HEK293 (cell line): Measurements from ENCODE around the gene ZNF865.
A peak's percentile ranks its signal among the peaks of the same experiment; 100 is the strongest.

ENCODE experiments used
- CTCF ChIA-PET: fragments of 350-600 bp; formaldehyde crosslinking; extraction: SDS; loops from one replicate; lab custom pipeline; 2021; ENCODE audit warnings: antibody characterized with exemption; lab: Yijun Ruan, JAX
- POLR2A ChIA-PET: fragments of 300-600 bp; formaldehyde crosslinking; extraction: SDS; loops from one replicate; lab custom pipeline; 2020; ENCODE audit warnings: antibody characterized with exemption, inconsistent platforms; lab: Yijun Ruan, JAX
- H3K27ac ChIP-seq: fragments of 200-500 bp; sonication (Bioruptor generic); 2 replicates; pipeline ENCODE4 v1.5.1; 2014; ENCODE audit warnings: low read depth, low read length, control low read depth, inconsistent platforms; ENCODE audit errors: extremely low read depth
- H3K36me3 ChIP-seq, 2 experiments: fragments of 200-500 bp in 1 of 2; sonication (Bioruptor generic) in 1 of 2; 1 replicate in 1 of 2; 2 replicates in 1 of 2; pipeline ENCODE4 v1.5.1; 2014 to 2017; ENCODE audit warnings: inconsistent platforms in 2 of 2, low read length in 2 of 2; ENCODE audit not compliant: control insufficient read depth in 2 of 2, insufficient read depth in 1 of 2
- H3K4me1 ChIP-seq: fragments of 200-500 bp; sonication (Bioruptor generic); 2 replicates; pipeline ENCODE4 v1.5.1; 2014; ENCODE audit warnings: mild to moderate bottlenecking, low read length, inconsistent platforms; ENCODE audit not compliant: control insufficient read depth, insufficient read depth
- H3K4me3 ChIP-seq: 2 replicates; pipeline ENCODE4 v1.5.1; 2011; ENCODE audit warnings: low read depth, mild to moderate bottlenecking, control low read depth, low read length, moderate library complexity
- H3K9me3 ChIP-seq: fragments of 200-500 bp; sonication (Bioruptor generic); 2 replicates; pipeline ENCODE4 v1.5.1; 2014; ENCODE audit warnings: low read depth, low read length, inconsistent platforms; ENCODE audit not compliant: control insufficient read depth, insufficient read depth
- FEZF1 ChIP-seq: fragments of 450-650 bp; formaldehyde crosslinking; IDR thresholded peaks from 2 replicates; pipeline ENCODE4 v1.5.1; 2016; ENCODE audit warnings: missing biosample characterization, missing genetic modification characterization
- HOXD13 ChIP-seq: sonication (generic); formaldehyde crosslinking; IDR thresholded peaks from 2 replicates; pipeline ENCODE4 v1.8.0; 2022; ENCODE audit warnings: missing genetic modification reagents, borderline replicate concordance
- KLF7 ChIP-seq: fragments of 450-650 bp; formaldehyde crosslinking; IDR thresholded peaks from 2 replicates; pipeline ENCODE4 v1.5.1; 2016; ENCODE audit warnings: missing biosample characterization, missing genetic modification characterization, borderline replicate concordance
- YY2 ChIP-seq: fragments of 450-650 bp; formaldehyde crosslinking; IDR thresholded peaks from 2 replicates; pipeline ENCODE4 v1.5.1; 2016; ENCODE audit warnings: missing biosample characterization, missing genetic modification characterization
- ZBTB26 ChIP-seq: fragments of 450-650 bp; formaldehyde crosslinking; optimal IDR thresholded peaks from 2 replicates; pipeline ENCODE3; 2016; ENCODE audit warnings: missing biosample characterization, mild to moderate bottlenecking, missing genetic modification characterization
- ZFP41 ChIP-seq: fragments of 450-650 bp; formaldehyde crosslinking; IDR thresholded peaks from 2 replicates; pipeline ENCODE4 v1.5.1; 2016; ENCODE audit warnings: missing biosample characterization, missing genetic modification characterization, borderline replicate concordance
- ZNF114 ChIP-seq: fragments of 450-650 bp; formaldehyde crosslinking; IDR thresholded peaks from 2 replicates; pipeline ENCODE4 v1.5.0; 2017; ENCODE audit warnings: missing biosample characterization, missing genetic modification characterization
- ZNF133 ChIP-seq: fragments of 450-650 bp; formaldehyde crosslinking; IDR thresholded peaks from 2 replicates; pipeline ENCODE4 v1.5.1; 2016; ENCODE audit warnings: missing biosample characterization, missing genetic modification characterization
- ZNF138 ChIP-seq: fragments of 450-650 bp; formaldehyde crosslinking; IDR thresholded peaks from 2 replicates; pipeline ENCODE4 v1.5.1; 2016; ENCODE audit warnings: missing biosample characterization, missing genetic modification characterization, borderline replicate concordance
- ZNF214 ChIP-seq: fragments of 450-650 bp; formaldehyde crosslinking; IDR thresholded peaks from 2 replicates; pipeline ENCODE4 v1.5.1; 2017; ENCODE audit warnings: missing biosample characterization, mild to moderate bottlenecking, missing genetic modification characterization, borderline replicate concordance
- ZNF24 ChIP-seq: fragments of 450-650 bp; formaldehyde crosslinking; IDR thresholded peaks from 2 replicates; pipeline ENCODE4 v1.5.1; 2016; ENCODE audit warnings: missing biosample characterization, missing genetic modification characterization
- ZNF248 ChIP-seq: fragments of 450-650 bp; formaldehyde crosslinking; IDR thresholded peaks from 2 replicates; pipeline ENCODE4 v1.5.1; 2017; ENCODE audit warnings: missing biosample characterization, missing genetic modification characterization
- ZNF292 ChIP-seq: fragments of 450-650 bp; formaldehyde crosslinking; IDR thresholded peaks from 2 replicates; pipeline ENCODE4 v1.5.1; 2016; ENCODE audit warnings: low read depth, missing biosample characterization, missing genetic modification characterization, borderline replicate concordance
- ZNF621 ChIP-seq: fragments of 450-650 bp; formaldehyde crosslinking; IDR thresholded peaks from 2 replicates; pipeline ENCODE4 v1.5.1; 2017; ENCODE audit warnings: missing biosample characterization, missing genetic modification characterization
- ZNF664 ChIP-seq: fragments of 450-650 bp; formaldehyde crosslinking; IDR thresholded peaks from 2 replicates; pipeline ENCODE4 v1.5.1; 2016; ENCODE audit warnings: missing biosample characterization, missing genetic modification characterization
- ZNF776 ChIP-seq: fragments of 450-650 bp; formaldehyde crosslinking; IDR thresholded peaks from 2 replicates; pipeline ENCODE4 v1.5.0; 2017; ENCODE audit warnings: missing biosample characterization, missing genetic modification characterization, borderline replicate concordance
- ZNF791 ChIP-seq: fragments of 450-650 bp; formaldehyde crosslinking; IDR thresholded peaks from 2 replicates; pipeline ENCODE4 v1.5.1; 2016; ENCODE audit warnings: missing biosample characterization, missing genetic modification characterization
- ZNF792 ChIP-seq: fragments of 450-650 bp; formaldehyde crosslinking; IDR thresholded peaks from 2 replicates; pipeline ENCODE4 v1.5.1; 2016; ENCODE audit warnings: missing biosample characterization, missing genetic modification characterization
- ZNF843 ChIP-seq: fragments of 450-650 bp; formaldehyde crosslinking; IDR thresholded peaks from 2 replicates; pipeline ENCODE4 v1.5.1; 2016; ENCODE audit warnings: missing biosample characterization, missing genetic modification characterization
- TF ChIP-seq, protein P1 (sequence below): fragments of 450-650 bp; formaldehyde crosslinking; IDR thresholded peaks from 2 replicates; pipeline ENCODE4 v1.5.1; 2016; ENCODE audit warnings: missing biosample characterization, missing genetic modification characterization
- TF ChIP-seq, protein P2 (sequence below): fragments of 450-650 bp; formaldehyde crosslinking; IDR thresholded peaks from 2 replicates; pipeline ENCODE4 v1.5.1; 2017; ENCODE audit warnings: missing biosample characterization, missing genetic modification characterization
- TF ChIP-seq, protein P3 (sequence below): fragments of 450-650 bp; formaldehyde crosslinking; IDR thresholded peaks from 2 replicates; pipeline ENCODE4 v1.5.1; 2016; ENCODE audit warnings: missing biosample characterization, missing genetic modification characterization, borderline replicate concordance

The ZNF865 gene

GRCh38 chr19:55566823-55567222, 38.6 kb upstream of the ZNF865 start:
- H3K36me3 ChIP-seq: no peaks in the 10 kb centered on the region
- H3K9me3 ChIP-seq: no peaks in the 10 kb centered on the region
- no peak overlapping the region for H3K27ac ChIP-seq
- no peaks in the 10 kb centered on the region for H3K4me1 ChIP-seq
- no peak for TF ChIP-seq ZNF664 (tag by site-specific recombination)
- no peak for TF ChIP-seq YY2 (tag by site-specific recombination)
- no peak for TF ChIP-seq ZNF292 (tag by site-specific recombination)
- TF ChIP-seq HOXD13 (CRISPR knock-in tag): no peak
- TF ChIP-seq ZNF248 (tag by site-specific recombination): no peak
- TF ChIP-seq ZNF621 (tag by site-specific recombination): no peak
- no peak for TF ChIP-seq ZNF24 (tag by site-specific recombination)
- TF ChIP-seq ZNF138 (tag by site-specific recombination): no peak
- TF ChIP-seq ZNF843 (tag by site-specific recombination): no peak
- no peak for TF ChIP-seq ZNF792 (tag by site-specific recombination)
- TF ChIP-seq, protein P1, sequence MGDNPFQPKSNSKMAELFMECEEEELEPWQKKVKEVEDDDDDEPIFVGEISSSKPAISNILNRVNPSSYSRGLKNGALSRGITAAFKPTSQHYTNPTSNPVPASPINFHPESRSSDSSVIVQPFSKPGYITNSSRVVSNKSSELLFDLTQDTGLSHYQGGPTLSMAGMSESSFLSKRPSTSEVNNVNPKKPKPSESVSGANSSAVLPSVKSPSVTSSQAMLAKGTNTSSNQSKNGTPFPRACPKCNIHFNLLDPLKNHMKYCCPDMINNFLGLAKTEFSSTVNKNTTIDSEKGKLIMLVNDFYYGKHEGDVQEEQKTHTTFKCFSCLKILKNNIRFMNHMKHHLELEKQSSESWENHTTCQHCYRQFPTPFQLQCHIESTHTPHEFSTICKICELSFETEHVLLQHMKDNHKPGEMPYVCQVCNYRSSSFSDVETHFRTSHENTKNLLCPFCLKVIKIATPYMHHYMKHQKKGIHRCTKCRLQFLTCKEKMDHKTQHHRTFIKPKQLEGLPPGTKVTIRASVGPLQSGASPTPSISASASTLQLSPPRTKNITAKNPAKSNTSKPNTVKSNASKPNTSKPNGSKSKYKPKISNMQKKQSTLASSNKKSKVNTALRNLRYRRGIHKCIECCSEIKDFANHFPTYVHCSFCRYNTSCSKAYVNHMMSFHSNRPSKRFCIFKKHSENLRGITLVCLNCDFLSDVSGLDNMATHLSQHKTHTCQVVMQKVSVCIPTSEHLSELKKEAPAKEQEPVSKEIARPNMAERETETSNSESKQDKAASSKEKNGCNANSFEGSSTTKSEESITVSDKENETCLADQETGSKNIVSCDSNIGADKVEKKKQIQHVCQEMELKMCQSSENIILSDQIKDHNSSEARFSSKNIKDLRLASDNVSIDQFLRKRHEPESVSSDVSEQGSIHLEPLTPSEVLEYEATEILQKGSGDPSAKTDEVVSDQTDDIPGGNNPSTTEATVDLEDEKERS (tag by site-specific recombination): no peak
- TF ChIP-seq, protein P2, sequence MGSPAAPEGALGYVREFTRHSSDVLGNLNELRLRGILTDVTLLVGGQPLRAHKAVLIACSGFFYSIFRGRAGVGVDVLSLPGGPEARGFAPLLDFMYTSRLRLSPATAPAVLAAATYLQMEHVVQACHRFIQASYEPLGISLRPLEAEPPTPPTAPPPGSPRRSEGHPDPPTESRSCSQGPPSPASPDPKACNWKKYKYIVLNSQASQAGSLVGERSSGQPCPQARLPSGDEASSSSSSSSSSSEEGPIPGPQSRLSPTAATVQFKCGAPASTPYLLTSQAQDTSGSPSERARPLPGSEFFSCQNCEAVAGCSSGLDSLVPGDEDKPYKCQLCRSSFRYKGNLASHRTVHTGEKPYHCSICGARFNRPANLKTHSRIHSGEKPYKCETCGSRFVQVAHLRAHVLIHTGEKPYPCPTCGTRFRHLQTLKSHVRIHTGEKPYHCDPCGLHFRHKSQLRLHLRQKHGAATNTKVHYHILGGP (tag by site-specific recombination): no peak
- TF ChIP-seq ZNF776 (tag by site-specific recombination): no peak
- TF ChIP-seq ZNF214: no peak
- TF ChIP-seq ZFP41 (tag by site-specific recombination): no peak
- no peak for TF ChIP-seq FEZF1 (tag by site-specific recombination)
- POLR2A ChIA-PET: interaction anchor here (0.9 kb wide), 1 partner anchor 14 kb away, joined by 5 read pairs; no protein-coding TSS in a partner anchor
- CTCF ChIA-PET: no interaction called here
- no peak overlapping the region for H3K4me3 ChIP-seq

DNA sequence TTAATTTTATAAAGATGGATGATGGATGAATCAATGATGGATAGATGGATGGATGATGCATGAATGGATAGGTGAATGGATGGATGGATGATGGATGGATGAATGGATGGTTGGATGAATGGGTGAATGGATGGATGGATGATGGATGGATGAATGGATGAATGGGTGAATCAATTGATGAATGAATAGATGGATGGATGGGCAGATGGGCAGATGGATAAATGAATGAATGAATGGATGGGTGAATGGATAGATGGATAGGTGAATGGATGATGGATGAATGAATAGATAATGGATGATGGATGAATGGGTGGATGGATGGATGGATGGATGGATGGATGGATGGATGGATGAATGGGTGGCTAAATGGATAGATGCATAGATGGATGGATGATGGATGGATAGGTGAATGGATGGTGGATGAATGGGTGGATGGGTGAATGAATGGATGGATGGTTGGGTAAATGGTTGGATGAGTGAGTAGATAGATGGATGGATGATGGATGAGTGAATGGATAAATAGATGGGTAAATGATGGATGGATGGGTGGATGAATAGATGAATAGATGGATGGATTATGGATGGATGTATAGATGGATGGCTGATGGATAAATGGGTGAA, 37.6 kb upstream of the ZNF865 start:
- ChIA-PET POLR2A (no interaction called here), CTCF (no interaction called here)
- Histone ChIP-seq H3K4me3 (no peak overlapping the region), H3K4me1 (no peaks in the 10 kb centered on the region), H3K36me3 (no peaks in the 10 kb centered on the region), H3K9me3 (no peaks in the 10 kb centered on the region), H3K27ac (no peak overlapping the region)
- no peak for TF ChIP-seq ZNF248 (tag by site-specific recombination)
- no peak for TF ChIP-seq ZBTB26
- TF ChIP-seq, protein P3, sequence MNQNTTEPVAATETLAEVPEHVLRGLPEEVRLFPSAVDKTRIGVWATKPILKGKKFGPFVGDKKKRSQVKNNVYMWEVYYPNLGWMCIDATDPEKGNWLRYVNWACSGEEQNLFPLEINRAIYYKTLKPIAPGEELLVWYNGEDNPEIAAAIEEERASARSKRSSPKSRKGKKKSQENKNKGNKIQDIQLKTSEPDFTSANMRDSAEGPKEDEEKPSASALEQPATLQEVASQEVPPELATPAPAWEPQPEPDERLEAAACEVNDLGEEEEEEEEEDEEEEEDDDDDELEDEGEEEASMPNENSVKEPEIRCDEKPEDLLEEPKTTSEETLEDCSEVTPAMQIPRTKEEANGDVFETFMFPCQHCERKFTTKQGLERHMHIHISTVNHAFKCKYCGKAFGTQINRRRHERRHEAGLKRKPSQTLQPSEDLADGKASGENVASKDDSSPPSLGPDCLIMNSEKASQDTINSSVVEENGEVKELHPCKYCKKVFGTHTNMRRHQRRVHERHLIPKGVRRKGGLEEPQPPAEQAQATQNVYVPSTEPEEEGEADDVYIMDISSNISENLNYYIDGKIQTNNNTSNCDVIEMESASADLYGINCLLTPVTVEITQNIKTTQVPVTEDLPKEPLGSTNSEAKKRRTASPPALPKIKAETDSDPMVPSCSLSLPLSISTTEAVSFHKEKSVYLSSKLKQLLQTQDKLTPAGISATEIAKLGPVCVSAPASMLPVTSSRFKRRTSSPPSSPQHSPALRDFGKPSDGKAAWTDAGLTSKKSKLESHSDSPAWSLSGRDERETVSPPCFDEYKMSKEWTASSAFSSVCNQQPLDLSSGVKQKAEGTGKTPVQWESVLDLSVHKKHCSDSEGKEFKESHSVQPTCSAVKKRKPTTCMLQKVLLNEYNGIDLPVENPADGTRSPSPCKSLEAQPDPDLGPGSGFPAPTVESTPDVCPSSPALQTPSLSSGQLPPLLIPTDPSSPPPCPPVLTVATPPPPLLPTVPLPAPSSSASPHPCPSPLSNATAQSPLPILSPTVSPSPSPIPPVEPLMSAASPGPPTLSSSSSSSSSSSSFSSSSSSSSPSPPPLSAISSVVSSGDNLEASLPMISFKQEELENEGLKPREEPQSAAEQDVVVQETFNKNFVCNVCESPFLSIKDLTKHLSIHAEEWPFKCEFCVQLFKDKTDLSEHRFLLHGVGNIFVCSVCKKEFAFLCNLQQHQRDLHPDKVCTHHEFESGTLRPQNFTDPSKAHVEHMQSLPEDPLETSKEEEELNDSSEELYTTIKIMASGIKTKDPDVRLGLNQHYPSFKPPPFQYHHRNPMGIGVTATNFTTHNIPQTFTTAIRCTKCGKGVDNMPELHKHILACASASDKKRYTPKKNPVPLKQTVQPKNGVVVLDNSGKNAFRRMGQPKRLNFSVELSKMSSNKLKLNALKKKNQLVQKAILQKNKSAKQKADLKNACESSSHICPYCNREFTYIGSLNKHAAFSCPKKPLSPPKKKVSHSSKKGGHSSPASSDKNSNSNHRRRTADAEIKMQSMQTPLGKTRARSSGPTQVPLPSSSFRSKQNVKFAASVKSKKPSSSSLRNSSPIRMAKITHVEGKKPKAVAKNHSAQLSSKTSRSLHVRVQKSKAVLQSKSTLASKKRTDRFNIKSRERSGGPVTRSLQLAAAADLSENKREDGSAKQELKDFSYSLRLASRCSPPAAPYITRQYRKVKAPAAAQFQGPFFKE (tag by site-specific recombination): no peak
- no peak for TF ChIP-seq KLF7 (tag by site-specific recombination)
- peak; percentile 50; the same call in 1 of the 2 replicates for TF ChIP-seq ZNF791 (tag by site-specific recombination)
- 0 out of 2 replicates have a peak, but pooled peaks have one; percentile 85 for TF ChIP-seq ZNF114 (tag by site-specific recombination)
- TF ChIP-seq ZNF133 (tag by site-specific recombination): no peak
